Measurements from ENCODE around the gene BEND7.
"Not testable (repeated sequence)": the region's sequence is repeated elsewhere in the genome, so short reads cannot be mapped to it uniquely, and the experiment has no call there.

BEND7 gene

GRCh38 chr10:13475124-13475523 is 53.7 kb downstream of the BEND7 start:
- no peak for DNase-seq

- no peak for DNase-seq
These were observed 54.8 kb downstream of the BEND7 start for GRCh38 chr10:13473986-13474385.

GRCh38 chr10:13472359-13472758 is 56.5 kb downstream of the BEND7 start:
- no peak for DNase-seq

GRCh38 chr10:13470270-13470669 is 58.5 kb downstream of the BEND7 start:
- DNase-seq: no peak

DNA sequence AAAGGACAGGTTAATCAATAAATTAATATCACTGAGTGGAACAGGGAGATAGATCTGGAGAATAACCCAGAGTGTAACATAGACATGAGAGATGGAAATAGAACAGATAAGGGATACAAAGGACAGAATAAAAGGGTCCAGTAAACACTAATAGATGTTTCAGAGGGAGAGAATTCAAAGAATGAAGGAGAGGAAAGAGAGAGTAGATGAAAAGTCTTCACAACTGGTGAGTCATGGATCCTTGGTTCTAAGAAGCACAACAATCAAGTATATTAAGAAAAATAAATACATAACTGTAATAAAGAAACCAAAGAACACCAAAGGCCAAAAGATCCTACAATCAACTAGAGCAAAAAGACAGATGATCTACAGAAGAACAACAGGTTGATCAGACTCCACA is 66.3 kb downstream of the BEND7 start:
- no peak for DNase-seq

- no peak for DNase-seq
These were observed 70.2 kb downstream of the BEND7 start for GRCh38 chr10:13458687-13459012.

DNA sequence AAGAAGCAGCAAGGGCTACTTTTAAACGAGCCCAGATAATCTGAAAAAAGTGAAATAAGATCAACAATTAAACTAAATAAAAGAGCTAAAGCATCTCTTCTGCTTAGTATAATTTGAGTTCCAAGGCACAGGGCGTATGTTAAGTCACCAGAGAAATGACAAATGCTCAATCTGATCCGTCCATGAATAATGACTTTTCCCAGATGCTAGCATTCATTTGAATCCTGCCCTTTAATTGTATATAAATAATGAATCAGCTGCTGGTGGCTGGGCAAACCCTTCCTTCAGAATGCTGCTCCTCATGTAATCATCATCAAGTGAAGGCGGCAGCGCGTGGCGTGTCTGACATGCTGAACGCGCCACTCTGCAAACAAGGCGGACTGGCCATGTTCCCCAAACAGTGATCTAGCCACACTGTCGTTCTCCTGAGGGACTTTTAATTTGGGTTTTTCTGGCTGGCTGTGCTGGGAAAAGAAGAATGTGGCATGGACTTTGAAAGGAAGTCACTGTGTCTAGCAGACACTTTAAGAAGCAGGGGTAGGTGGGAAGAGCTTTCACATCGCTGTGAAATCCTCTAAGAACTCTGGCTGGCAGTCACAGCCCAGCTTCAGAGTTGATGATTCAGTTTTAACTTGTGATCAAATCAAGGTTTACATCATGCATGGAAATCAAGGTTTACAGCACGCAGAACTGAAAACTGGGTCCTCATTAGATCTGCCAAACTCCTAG is 70.7 kb downstream of the BEND7 start:
- no peak for DNase-seq

GRCh38 chr10:13453896-13454295 is 74.9 kb downstream of the BEND7 start:
- peak; percentile 3 for DNase-seq

GRCh38 chr10:13450069-13450468 is 78.7 kb downstream of the BEND7 start:
- DNase-seq: no peak

DNA sequence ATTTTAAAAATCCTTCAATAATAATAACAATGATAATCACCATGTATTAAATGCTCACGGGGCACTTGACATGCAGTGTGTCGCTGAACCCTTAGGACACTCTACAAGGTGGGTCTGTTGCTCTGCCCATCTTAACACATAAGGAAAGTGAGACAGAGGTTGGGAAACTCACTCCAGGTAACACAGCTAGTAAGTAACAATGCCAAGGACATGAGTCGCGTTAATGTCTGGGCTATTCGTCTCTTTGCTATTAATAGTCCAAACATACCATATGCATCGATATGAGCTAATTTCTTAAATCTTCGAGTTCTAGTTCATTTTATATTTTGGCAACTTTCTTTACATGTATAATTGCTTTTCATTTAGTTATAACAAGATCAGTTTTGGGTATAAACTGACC is 79.5 kb downstream of the BEND7 start:
- DNase-seq: no peak

DNA sequence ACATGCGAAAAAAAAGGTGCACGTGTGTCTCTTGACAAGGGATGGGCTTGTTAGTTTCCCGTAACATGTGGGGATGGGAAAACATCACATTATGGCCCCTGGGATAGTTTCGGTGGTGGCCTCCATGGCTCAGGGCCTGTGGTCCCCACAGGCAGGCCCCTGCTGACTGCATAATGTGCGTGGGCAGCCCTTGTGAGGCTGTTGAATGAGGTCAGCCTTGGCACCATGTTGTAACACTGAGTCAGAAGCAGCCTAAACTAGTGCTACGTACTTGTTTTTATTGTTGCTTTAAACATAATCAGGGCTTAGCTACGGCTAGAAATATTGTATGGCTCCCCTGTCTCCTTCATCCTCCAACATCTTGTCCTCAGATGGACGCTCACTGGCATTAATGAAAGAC is 80.6 kb downstream of the BEND7 start:
- DNase-seq: no peak

GRCh38 chr10:13445656-13446400 is 83.0 kb downstream of the BEND7 start:
- DNase-seq: no peak

- DNase-seq: no peak
These were observed 87.3 kb downstream of the BEND7 start for GRCh38 chr10:13441476-13441875.

DNA sequence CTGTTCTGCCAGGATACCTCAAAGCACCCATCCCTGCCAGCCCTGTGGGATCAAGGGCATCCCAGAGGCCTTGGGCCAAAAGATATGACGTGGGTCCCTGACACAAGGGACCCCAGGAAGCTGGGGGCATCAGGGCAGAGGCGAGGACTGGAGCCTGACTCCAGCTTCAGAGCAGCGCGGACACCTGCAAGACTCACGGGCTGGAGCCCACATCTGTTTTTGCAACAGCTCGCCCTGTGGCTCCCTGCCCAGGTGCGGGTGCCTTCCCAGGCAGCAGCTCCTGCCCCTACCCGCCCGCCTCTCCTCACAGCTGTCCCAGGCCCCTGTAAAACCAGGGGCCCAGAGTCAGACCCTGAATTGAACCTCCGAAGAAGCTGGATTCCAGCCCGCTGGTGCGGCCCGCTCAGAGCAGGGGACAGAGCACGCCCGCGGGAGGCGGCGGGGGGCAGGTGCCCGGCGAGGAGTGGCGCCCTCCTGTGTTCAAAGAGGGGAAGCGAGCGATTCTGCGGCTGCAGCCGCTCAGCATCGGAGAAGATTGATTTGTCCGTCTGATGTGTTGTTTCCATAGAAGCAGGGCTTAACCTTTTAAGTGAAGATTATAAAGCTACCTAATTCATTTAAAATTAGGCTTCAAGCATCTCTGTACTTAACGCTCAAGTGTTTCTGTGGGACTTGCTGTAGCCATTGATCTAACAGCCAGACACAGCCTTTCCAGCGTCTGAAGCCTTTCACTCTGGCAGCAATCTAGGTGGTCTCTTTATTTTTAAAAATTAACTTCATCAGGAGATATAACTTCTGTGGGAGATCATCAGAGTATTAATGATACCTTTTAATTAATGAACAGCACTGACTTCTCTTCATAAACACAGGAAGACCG is 88.4 kb downstream of the BEND7 start:
- DNase-seq: peak; percentile 10

GRCh38 chr10:13439313-13440184 is 89.3 kb downstream of the BEND7 start:
- DNase-seq: no peak

- no peak for DNase-seq
These were observed 91.7 kb downstream of the BEND7 start for GRCh38 chr10:13437026-13437555.

GRCh38 chr10:13427943-13428342 is 100.9 kb downstream of the BEND7 start:
- DNase-seq: not testable (repeated sequence)

GRCh38 chr10:13425397-13425796 is 103.4 kb downstream of the BEND7 start:
- DNase-seq: no peak

GRCh38 chr10:13422800-13423199 is 106.0 kb downstream of the BEND7 start:
- DNase-seq: no peak

- DNase-seq: no peak
These were observed 107.4 kb downstream of the BEND7 start for GRCh38 chr10:13421382-13421917.

GRCh38 chr10:13420532-13421307 is 108.1 kb downstream of the BEND7 start:
- no peak for DNase-seq
